PC-9 (cell line): ENCODE measurements around the gene CST6. TPM values are rescaled to one million over a fixed set of nuclear protein-coding genes. Genes with fewer than 3 reads are reported as not detected.

ENCODE experiments used
- BruUV-seq: library from RNA; stranded (reverse); fragments of 400-500 nt; replicated peaks from 2 replicates; lab custom pipeline; 2021; lab: Mats Ljungman, UMichigan
- CTCF ChIA-PET: fragments of 300-600 bp; sonication (Branson Sonifier 250); formaldehyde crosslinking; loops from one replicate; lab custom pipeline; 2022; ENCODE audit warnings: antibody characterized with exemption; lab: Charles Lee
- POLR2A ChIA-PET: fragments of 300-600 bp; sonication (Branson Sonifier 250); formaldehyde crosslinking; loops from one replicate; lab custom pipeline; 2022; ENCODE audit warnings: antibody characterized with exemption; ENCODE audit not compliant: unreplicated experiment; lab: Charles Lee
- DNase-seq, 2 experiments: peaks; one replicate each; pipeline versions ENCODE4 v3.0.0 to v3.0.0-alpha.2; 2015 to 2022; ENCODE audit warnings: mixed read lengths in 1 of 2
- H2AFZ ChIP-seq: fragments of 200-600 bp; sonication (generic); 2 replicates; pipeline ENCODE4 v1.8.1; 2017; ENCODE audit warnings: antibody characterized with exemption
- H3F3A ChIP-seq: fragments of 200-600 bp; sonication (generic); 2 replicates; pipeline ENCODE4 v1.8.1; 2017; ENCODE audit warnings: antibody characterized with exemption, mild to moderate bottlenecking, low read depth; ENCODE audit not compliant: insufficient read depth
- H3K27ac ChIP-seq: fragments of 200-600 bp; sonication (generic); 2 replicates; pipeline ENCODE4 v1.6.1; 2016; ENCODE audit warnings: mixed run types
- H3K27me3 ChIP-seq: fragments of 200-600 bp; sonication (generic); 2 replicates; pipeline ENCODE4 v1.6.1; 2016; ENCODE audit warnings: low read depth, mixed run types; ENCODE audit not compliant: insufficient read depth
- H3K36me3 ChIP-seq: fragments of 200-600 bp; sonication (generic); 2 replicates; pipeline ENCODE4 v1.6.1; 2016; ENCODE audit warnings: low read depth, mixed run types
- H3K4me1 ChIP-seq: fragments of 200-600 bp; sonication (generic); replicated peaks from 2 replicates; pipeline ENCODE4 v1.6.1; 2016; ENCODE audit warnings: mixed run types; ENCODE audit not compliant: insufficient read depth
- H3K4me2 ChIP-seq: fragments of 200-600 bp; sonication (generic); 2 replicates; pipeline ENCODE4 v1.6.1; 2017; ENCODE audit warnings: mixed run types
- H3K4me3 ChIP-seq: fragments of 200-600 bp; sonication (generic); 2 replicates; pipeline ENCODE4 v1.6.1; 2016; ENCODE audit warnings: mixed run types
- H3K79me2 ChIP-seq: fragments of 200-600 bp; sonication (generic); 2 replicates; pipeline ENCODE4 v1.6.1; 2017; ENCODE audit warnings: low read depth, mixed run types
- H3K9me2 ChIP-seq: fragments of 200-600 bp; sonication (generic); 2 replicates; pipeline ENCODE4 v1.8.1; 2017; ENCODE audit warnings: mild to moderate bottlenecking; ENCODE audit not compliant: insufficient read depth
- H3K9me3 ChIP-seq: fragments of 200-600 bp; sonication (generic); 2 replicates; pipeline ENCODE4 v1.8.1; 2016; ENCODE audit warnings: low read depth; ENCODE audit not compliant: insufficient read depth
- H4K20me1 ChIP-seq: fragments of 200-600 bp; sonication (generic); 2 replicates; pipeline ENCODE4 v1.8.1; 2017; ENCODE audit not compliant: insufficient read depth
- CTCF ChIP-seq: fragments of 200-600 bp; sonication (generic); conservative IDR thresholded peaks from 2 replicates; pipeline ENCODE4 v1.6.1; 2017; ENCODE audit warnings: mixed run types, antibody characterized with exemption, mild to moderate bottlenecking, moderate library complexity
- EZH2 ChIP-seq: fragments of 200-600 bp; sonication (generic); IDR thresholded peaks from 2 replicates; pipeline ENCODE4 v1.8.0; 2017; ENCODE audit warnings: antibody characterized with exemption, low read depth
- intact Hi-C: fragments of 100-400 bp; cut with micrococcal nuclease; formaldehyde crosslinking; loops from one replicate; pipeline ENCODE4 v1.10.0; 2022; ENCODE audit not compliant: unreplicated experiment
- total RNA-seq: library from RNA; stranded (reverse); gene quantifications from 2 replicates; pipeline ENCODE4 v1.2.3, GENCODE V29; 2021

Gene CST6
- total RNA-seq, 1 experiment from 2014 or later: 52.0 TPM

DNA sequence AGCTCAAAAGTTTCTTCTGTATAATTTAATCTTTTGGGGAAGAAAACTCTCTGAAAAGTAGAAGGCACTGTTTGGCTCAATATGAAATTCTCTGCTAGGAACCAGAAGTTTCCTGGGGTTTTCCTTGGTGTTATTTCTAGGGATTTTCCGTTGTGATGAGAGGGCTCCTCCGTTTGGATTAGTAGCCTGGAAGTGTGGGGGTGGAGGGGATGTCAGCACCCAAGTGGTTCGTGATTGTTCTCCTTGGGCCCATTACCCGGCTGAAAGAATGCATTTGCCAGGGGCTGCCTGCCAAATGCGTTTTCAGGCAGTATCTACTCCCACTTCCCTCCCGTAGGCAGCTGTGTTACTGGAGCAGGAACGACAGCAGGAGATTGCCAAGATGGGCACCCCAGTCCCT, 44.7 kb downstream of the CST6 start:
- no peak for TF ChIP-seq CTCF
- no peak for TF ChIP-seq EZH2
- BruUV-seq: no TSS peak
- Histone ChIP-seq H3K4me1 (peaks cover 10% of the 10 kb centered on the region), H3K9me3 (no peaks in the 10 kb centered on the region), H3K9me2 (no peaks in the 10 kb centered on the region), H3K4me2 (no peak overlapping the region), H4K20me1 (peaks cover 11% of the 10 kb centered on the region; the same call in 1 of the 2 replicates), H3K27ac (no peak overlapping the region), H3F3A (peaks cover 33% of the 10 kb centered on the region), H3K79me2 (peaks cover 38% of the 10 kb centered on the region), H3K36me3 (peaks cover 65% of the 10 kb centered on the region), H2AFZ (no peak overlapping the region), H3K4me3 (no peak overlapping the region), H3K27me3 (no peaks in the 10 kb centered on the region)
- no peak for DNase-seq
- ChIA-PET CTCF (interaction anchor here (0.6 kb wide), 2 partner anchors 354 to 507 kb away, joined by 6 to 7 read pairs; no protein-coding TSS in a partner anchor), POLR2A (interaction anchor here (0.7 kb wide), 1 partner anchor 40 kb away, joined by 4 read pairs; no protein-coding TSS in a partner anchor)
- intact Hi-C loops: no loop called here

DNA sequence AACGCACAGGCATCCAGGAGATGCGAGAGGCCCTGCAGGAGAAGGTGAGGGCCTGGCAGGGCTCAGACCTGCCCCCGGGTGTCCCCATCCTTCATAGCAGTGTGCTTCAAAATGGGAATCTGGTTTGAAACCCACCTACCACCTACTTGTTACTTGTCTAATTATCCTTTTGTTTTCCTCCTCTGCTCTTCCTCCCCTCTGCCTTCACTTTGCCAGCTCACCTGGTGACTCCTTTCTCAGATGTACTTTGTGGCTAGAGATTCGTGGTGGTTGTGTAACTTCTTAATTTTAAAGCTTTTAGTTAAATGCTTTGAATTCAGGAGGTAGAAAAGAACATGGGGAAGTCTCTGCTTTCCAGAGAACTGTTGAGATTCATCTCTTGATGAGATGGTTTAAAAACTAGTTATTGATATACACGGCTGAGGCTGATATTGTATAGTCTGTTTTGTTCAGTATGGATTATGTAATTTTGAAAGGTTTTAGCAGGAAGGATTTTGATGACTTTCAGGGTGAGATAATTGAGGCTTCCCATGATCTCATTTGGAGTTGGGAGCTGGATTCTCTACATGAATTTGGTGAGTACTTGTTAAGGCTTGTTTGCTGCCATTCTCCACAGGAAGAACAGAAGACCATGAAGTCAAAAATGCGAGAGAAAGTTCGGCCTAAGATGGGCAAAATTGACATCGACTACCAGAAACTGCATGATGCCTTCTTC, 48.3 kb downstream of the CST6 start:
- no peaks in the 10 kb centered on the region for H3K9me3 ChIP-seq
- H3K27ac ChIP-seq: no peak overlapping the region
- POLR2A ChIA-PET: no interaction called here
- no peaks in the 10 kb centered on the region for H3K9me2 ChIP-seq
- no peaks in the 10 kb centered on the region for H3K27me3 ChIP-seq
- H3K4me3 ChIP-seq: no peak overlapping the region
- TF ChIP-seq CTCF: no peak
- TF ChIP-seq EZH2: no peak
- no peak overlapping the region for H3K4me2 ChIP-seq
- CTCF ChIA-PET: no interaction called here
- H4K20me1 ChIP-seq: peaks cover 3% of the 10 kb centered on the region; the same call in 1 of the 2 replicates
- DNase-seq: no peak
- H3F3A ChIP-seq: peaks cover 37% of the 10 kb centered on the region
- H2AFZ ChIP-seq: no peak overlapping the region
- no TSS peak for BruUV-seq
- H3K79me2 ChIP-seq: peaks cover 8% of the 10 kb centered on the region; the same call in 1 of the 2 replicates
- no peaks in the 10 kb centered on the region for H3K4me1 ChIP-seq
- H3K36me3 ChIP-seq: peaks cover 88% of the 10 kb centered on the region
- intact Hi-C loops: loop anchor here (10.0 kb wide), 1 partner anchor 175 kb away; the partner anchor contains the start of gene FIBP

DNA sequence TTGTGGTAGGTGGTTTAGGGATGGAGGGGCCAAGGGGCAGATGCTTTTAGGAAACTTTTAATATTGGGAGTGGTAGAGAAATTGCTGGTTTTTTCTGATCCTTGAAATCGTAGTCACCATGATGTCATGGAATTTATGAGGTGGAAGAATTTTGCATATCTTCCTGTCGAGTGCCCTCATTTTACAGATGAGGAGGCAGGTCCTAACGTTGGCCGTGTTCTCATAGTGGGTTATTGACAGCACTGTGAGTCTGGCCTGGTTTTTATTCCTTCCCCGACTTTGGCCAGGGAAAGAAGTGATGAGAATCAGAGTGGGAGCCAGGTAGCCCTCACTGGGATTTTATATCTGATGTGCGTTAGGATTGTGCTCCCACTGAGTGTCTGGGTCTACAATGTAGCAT, 49.5 kb downstream of the CST6 start:
- POLR2A ChIA-PET: no interaction called here
- no peaks in the 10 kb centered on the region for H3K79me2 ChIP-seq
- H3K4me1 ChIP-seq: no peaks in the 10 kb centered on the region
- DNase-seq: no peak
- CTCF ChIA-PET: no interaction called here
- H3K9me2 ChIP-seq: no peaks in the 10 kb centered on the region
- H3K4me2 ChIP-seq: no peak overlapping the region
- no peak overlapping the region for H3K27ac ChIP-seq
- no peak overlapping the region for H2AFZ ChIP-seq
- TF ChIP-seq CTCF: no peak
- no peak for TF ChIP-seq EZH2
- no peak overlapping the region for H3K4me3 ChIP-seq
- H3K27me3 ChIP-seq: no peaks in the 10 kb centered on the region
- BruUV-seq: no TSS peak
- intact Hi-C loops: loop anchor here (10.0 kb wide), 1 partner anchor 176 kb away; the partner anchor contains the start of gene FIBP
- H3K9me3 ChIP-seq: no peaks in the 10 kb centered on the region
- peaks cover 3% of the 10 kb centered on the region; the same call in 1 of the 2 replicates for H4K20me1 ChIP-seq
- peaks cover 81% of the 10 kb centered on the region for H3K36me3 ChIP-seq
- H3F3A ChIP-seq: peaks cover 39% of the 10 kb centered on the region
